ENCODE measurements around the gene UGT1A9.

DNA sequence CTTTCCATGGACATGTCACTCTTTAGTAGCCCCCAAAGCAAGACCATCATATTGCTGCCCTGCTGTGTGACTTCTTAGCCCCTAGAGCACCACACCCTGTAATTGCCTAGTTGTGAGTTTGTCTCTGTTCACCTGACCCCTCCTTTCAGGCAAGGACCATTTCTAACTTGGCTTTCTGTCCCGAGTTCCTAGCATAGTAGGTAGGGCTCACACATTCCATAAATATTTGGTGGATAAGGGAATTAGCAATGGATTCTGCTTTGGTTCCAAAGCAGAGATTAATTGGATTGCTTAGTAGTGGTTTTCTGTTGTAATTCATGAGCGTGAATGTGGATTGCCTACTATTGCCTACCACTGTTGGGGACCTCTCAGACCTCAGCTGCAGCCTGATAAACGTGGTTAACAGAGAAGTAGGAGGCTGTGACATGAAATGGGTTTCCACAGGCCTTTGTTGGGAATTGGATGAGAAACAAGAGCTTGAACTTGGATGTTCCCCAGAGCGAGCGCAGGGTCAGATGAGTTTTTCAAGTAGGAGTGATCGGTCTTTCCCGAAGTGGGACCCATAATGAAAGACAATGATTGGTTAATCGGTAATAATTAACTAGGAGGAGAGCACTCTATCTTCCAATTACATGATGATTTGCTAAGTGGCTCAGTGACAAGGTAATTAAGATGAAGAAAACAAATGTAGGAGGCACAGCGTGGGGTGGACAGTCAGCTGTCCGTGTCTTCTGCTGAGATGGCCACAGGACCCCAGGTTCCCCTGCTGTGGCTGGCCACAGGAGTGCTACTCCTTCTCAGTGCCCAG lies 75.0 kb downstream of the UGT1A9 start:
- TF ChIP-seq EZH2 (IDR thresholded peaks at IDR 0.05; ENCODE audit: borderline replicate concordance, low read depth, low read length, severe bottlenecking) = no peak
- TF ChIP-seq, protein P1, sequence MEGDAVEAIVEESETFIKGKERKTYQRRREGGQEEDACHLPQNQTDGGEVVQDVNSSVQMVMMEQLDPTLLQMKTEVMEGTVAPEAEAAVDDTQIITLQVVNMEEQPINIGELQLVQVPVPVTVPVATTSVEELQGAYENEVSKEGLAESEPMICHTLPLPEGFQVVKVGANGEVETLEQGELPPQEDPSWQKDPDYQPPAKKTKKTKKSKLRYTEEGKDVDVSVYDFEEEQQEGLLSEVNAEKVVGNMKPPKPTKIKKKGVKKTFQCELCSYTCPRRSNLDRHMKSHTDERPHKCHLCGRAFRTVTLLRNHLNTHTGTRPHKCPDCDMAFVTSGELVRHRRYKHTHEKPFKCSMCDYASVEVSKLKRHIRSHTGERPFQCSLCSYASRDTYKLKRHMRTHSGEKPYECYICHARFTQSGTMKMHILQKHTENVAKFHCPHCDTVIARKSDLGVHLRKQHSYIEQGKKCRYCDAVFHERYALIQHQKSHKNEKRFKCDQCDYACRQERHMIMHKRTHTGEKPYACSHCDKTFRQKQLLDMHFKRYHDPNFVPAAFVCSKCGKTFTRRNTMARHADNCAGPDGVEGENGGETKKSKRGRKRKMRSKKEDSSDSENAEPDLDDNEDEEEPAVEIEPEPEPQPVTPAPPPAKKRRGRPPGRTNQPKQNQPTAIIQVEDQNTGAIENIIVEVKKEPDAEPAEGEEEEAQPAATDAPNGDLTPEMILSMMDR (IDR thresholded peaks at IDR 0.05; ENCODE audit: borderline replicate concordance, extremely low read depth, low read length, poor library complexity, severe bottlenecking) = no peak

Data from DND-41 (cell line).